ENCODE measurements around the gene PDGFB.

- no peak for TF ChIP-seq POLR2A (IDR thresholded peaks at IDR 0.05)
- TF ChIP-seq CTCF (IDR thresholded peaks at IDR 0.05) = no peak
Measured at GRCh38 chr22:39248254-39248653, 3.5 kb upstream of the PDGFB start.

All from transverse colon (tissue), 3 donors.